H1 (cell line): ENCODE results near the gene STAT4. TPM values are rescaled to one million over a fixed set of nuclear protein-coding genes. Genes with fewer than 3 reads are reported as not detected.

Experiments used
- CTCF ChIA-PET: fragments of 300-600 bp; sonication (Branson Sonifier 250); formaldehyde crosslinking; loops from one replicate; lab custom pipeline; 2021; ENCODE audit not compliant: partially characterized antibody; lab: Charles Lee
- POLR2A ChIA-PET: fragments of 300-600 bp; sonication (Branson Sonifier 250); formaldehyde crosslinking; loops from one replicate; lab custom pipeline; 2021; ENCODE audit warnings: inconsistent platforms; ENCODE audit not compliant: partially characterized antibody; lab: Charles Lee
- DNase-seq, 2 experiments: peaks; one replicate each; pipeline versions ENCODE4 v3.0.0 to v3.0.0-alpha.2; 2010 to 2022; ENCODE audit warnings: low spot score in 2 of 2, low read depth in 1 of 2, mixed read lengths in 1 of 2
- FAIRE-seq: peaks from 2 replicates; lab custom pipeline; 2011; peaks lifted over from hg19 to GRCh38; lab: Jason Lieb, UNC
- H2AFZ ChIP-seq: 2 replicates; pipeline ENCODE4 v1.8.1; 2012; ENCODE audit warnings: low read length, inconsistent platforms
- H2AK5ac ChIP-seq: 2 replicates; pipeline ENCODE4 v1.6.1; 2013; ENCODE audit warnings: low read depth, low read length
- H2BK120ac ChIP-seq: replicated peaks from 2 replicates; pipeline ENCODE3; 2013; ENCODE audit warnings: low read depth, low read length, inconsistent platforms
- H2BK12ac ChIP-seq: 2 replicates; pipeline ENCODE4 v1.6.1; 2013; ENCODE audit warnings: low read depth, low read length
- H2BK15ac ChIP-seq: 2 replicates; pipeline ENCODE4 v1.6.1; 2013; ENCODE audit warnings: low read length
- H2BK20ac ChIP-seq: 2 replicates; pipeline ENCODE4 v1.6.1; 2013; ENCODE audit warnings: low read length
- H2BK5ac ChIP-seq: 2 replicates; pipeline ENCODE4 v1.6.1; 2013; ENCODE audit warnings: low read depth, low read length
- H3K14ac ChIP-seq: 2 replicates; pipeline ENCODE4 v1.6.1; 2013; ENCODE audit warnings: inconsistent platforms; ENCODE audit not compliant: insufficient read length
- H3K18ac ChIP-seq: 2 replicates; pipeline ENCODE4 v1.6.1; 2013; ENCODE audit warnings: low read length; ENCODE audit errors: extremely low read depth
- H3K23ac ChIP-seq: 2 replicates; pipeline ENCODE4 v1.6.1; 2013; ENCODE audit warnings: inconsistent platforms; ENCODE audit not compliant: insufficient read length
- H3K23me2 ChIP-seq: 2 replicates; pipeline ENCODE4 v1.6.1; 2013; ENCODE audit warnings: low read depth, low read length
- H3K27ac ChIP-seq: 2 replicates; pipeline ENCODE4 v1.6.1; 2011; ENCODE audit warnings: low read depth, low read length, inconsistent platforms
- H3K27me3 ChIP-seq, 4 experiments: replicated peaks in 1 of 4; 1 replicate in 1 of 4; 2 replicates in 3 of 4; pipeline versions ENCODE4 v1.6.1 to v1.8.1; 2011 to 2013; ENCODE audit warnings: low read length in 3 of 4, mild to moderate bottlenecking in 3 of 4, inconsistent platforms in 2 of 4, mixed read lengths in 2 of 4, moderate library complexity in 1 of 4; ENCODE audit not compliant: control insufficient read depth in 3 of 4, insufficient read depth in 3 of 4; ENCODE audit errors: extremely low read depth in 1 of 4
- H3K36me3 ChIP-seq, 4 experiments: 2 replicates each; pipeline versions ENCODE4 v1.6.1 to v1.8.1; 2011 to 2013; ENCODE audit warnings: mild to moderate bottlenecking in 4 of 4, low read length in 3 of 4, moderate library complexity in 2 of 4, control low read depth in 1 of 4, inconsistent platforms in 1 of 4; ENCODE audit not compliant: insufficient read depth in 4 of 4, control insufficient read depth in 2 of 4
- H3K4ac ChIP-seq: replicated peaks from 2 replicates; pipeline ENCODE3; 2013; ENCODE audit warnings: low read length, low read depth, mixed read lengths, inconsistent platforms; ENCODE audit not compliant: insufficient read length
- H3K4me1 ChIP-seq, 4 experiments: replicated peaks in 1 of 4; 1 replicate in 1 of 4; 2 replicates in 3 of 4; pipeline versions ENCODE4 v1.6.1 to v1.8.1; 2011 to 2013; ENCODE audit warnings: low read length in 3 of 4, inconsistent platforms in 2 of 4, mixed read lengths in 1 of 4; ENCODE audit not compliant: insufficient read depth in 4 of 4, control insufficient read depth in 3 of 4
- H3K4me2 ChIP-seq, 2 experiments: 2 replicates each; pipeline versions ENCODE4 v1.6.1 to v1.8.1; 2011 to 2013; ENCODE audit warnings: low read depth in 2 of 2, low read length in 2 of 2, control low read depth in 1 of 2, inconsistent platforms in 1 of 2, mild to moderate bottlenecking in 1 of 2; ENCODE audit not compliant: insufficient read depth in 1 of 2
- H3K4me3 ChIP-seq, 4 experiments: fragments of 200-600, 300-600 bp in 1 of 4; sonication (generic), shearing (Covaris generic), sonication (Bioruptor Twin) in 1 of 4; 2 replicates each; pipeline versions ENCODE4 v1.5.1 to v1.8.1; 2011 to 2016; ENCODE audit warnings: low read length in 4 of 4, low read depth in 3 of 4, control low read depth in 2 of 4, inconsistent platforms in 2 of 4, mild to moderate bottlenecking in 2 of 4, mixed read lengths in 1 of 4, moderate library complexity in 1 of 4; ENCODE audit not compliant: insufficient read depth in 2 of 4; ENCODE audit errors: extremely low read depth in 1 of 4
- H3K56ac ChIP-seq: replicated peaks from 2 replicates; pipeline ENCODE3; 2013; ENCODE audit warnings: low read depth, mild to moderate bottlenecking, mixed read lengths, low read length, inconsistent platforms; ENCODE audit not compliant: insufficient read length
- H3K79me1 ChIP-seq: 2 replicates; pipeline ENCODE4 v1.6.1; 2013; ENCODE audit warnings: low read depth, low read length, control low read depth
- H3K79me2 ChIP-seq, 2 experiments: 2 replicates each; pipeline versions ENCODE4 v1.6.1 to v1.8.1; 2012 to 2013; ENCODE audit warnings: low read length in 2 of 2, mild to moderate bottlenecking in 2 of 2, inconsistent platforms in 1 of 2; ENCODE audit not compliant: insufficient read depth in 2 of 2, control insufficient read depth in 1 of 2
- H3K9ac ChIP-seq, 4 experiments: replicated peaks in 1 of 4; 1 replicate in 1 of 4; 2 replicates in 3 of 4; pipeline versions ENCODE4 v1.6.1 to v1.8.1; 2011 to 2013; ENCODE audit warnings: low read depth in 3 of 4, low read length in 3 of 4, control low read depth in 2 of 4, mild to moderate bottlenecking in 2 of 4, moderate library complexity in 2 of 4, inconsistent platforms in 1 of 4; ENCODE audit errors: extremely low read depth in 1 of 4
- H3K9me3 ChIP-seq, 2 experiments: 2 replicates each; pipeline versions ENCODE4 v1.6.1 to v1.8.1; 2012 to 2013; ENCODE audit warnings: mild to moderate bottlenecking in 2 of 2, moderate library complexity in 2 of 2, control low read depth in 1 of 2, inconsistent platforms in 1 of 2, low read depth in 1 of 2, low read length in 1 of 2, mixed read lengths in 1 of 2; ENCODE audit not compliant: insufficient read depth in 2 of 2
- H4K20me1 ChIP-seq, 2 experiments: replicated peaks in 1 of 2; 2 replicates each; pipeline versions ENCODE3 to v1.8.1; 2011 to 2013; ENCODE audit warnings: inconsistent platforms in 2 of 2, low read length in 2 of 2, mild to moderate bottlenecking in 1 of 2; ENCODE audit not compliant: insufficient read depth in 2 of 2, control insufficient read depth in 1 of 2
- H4K5ac ChIP-seq: 2 replicates; pipeline ENCODE4 v1.6.1; 2013; ENCODE audit warnings: low read length, low read depth, mixed read lengths, inconsistent platforms; ENCODE audit not compliant: insufficient read length
- H4K8ac ChIP-seq: 2 replicates; pipeline ENCODE4 v1.8.0; 2013; ENCODE audit warnings: mild to moderate bottlenecking, moderate library complexity, low read length, inconsistent platforms; ENCODE audit not compliant: insufficient read depth; ENCODE audit errors: extremely low read depth
- H4K91ac ChIP-seq: replicated peaks from 2 replicates; pipeline ENCODE3; 2013; ENCODE audit warnings: low read length, mixed read lengths, inconsistent platforms; ENCODE audit not compliant: insufficient read length
- CBX8 ChIP-seq: fragments of 300-800, 300-1000 bp; sonication (generic); IDR thresholded peaks from 2 replicates; pipeline ENCODE4 v1.7.1; 2016; ENCODE audit warnings: low read depth, low read length, borderline replicate concordance
- EZH2 ChIP-seq: fragments of 200-600 bp; sonication (generic); IDR thresholded peaks from 2 replicates; pipeline ENCODE4 v1.7.1; 2012; ENCODE audit warnings: low read depth, mild to moderate bottlenecking, moderate library complexity, low read length, inconsistent platforms; ENCODE audit not compliant: severe bottlenecking
- POLR2A ChIP-seq, 2 experiments: IDR thresholded peaks; 1 replicate in 1 of 2; 2 replicates in 1 of 2; pipeline ENCODE4 v1.6.1; 2011; ENCODE audit warnings: low read depth in 2 of 2, low read length in 2 of 2, mild to moderate bottlenecking in 2 of 2; ENCODE audit errors: control extremely low read depth in 1 of 2
- SP4 ChIP-seq: IDR thresholded peaks from 2 replicates; pipeline ENCODE4 v1.6.1; 2012; ENCODE audit warnings: low read length, inconsistent platforms
- ZNF274 ChIP-seq: IDR thresholded peaks from 2 replicates; pipeline ENCODE4 v1.7.0; 2012; ENCODE audit warnings: low read length, borderline replicate concordance; ENCODE audit errors: extremely low read depth
- WGBS, 2 experiments: shearing (Covaris generic) in 1 of 2; methylation state at CpG; one replicate each; pipeline versions ENCODE4 v1.1.6 to v1.1.7; 2013 to 2015; ENCODE audit warnings: low lambda C conversion rate in 2 of 2, mixed read lengths in 2 of 2, inconsistent platforms in 1 of 2, low coverage in 1 of 2, missing lambda C conversion rate in 1 of 2; ENCODE audit not compliant: insufficient replicate concordance in 2 of 2, insufficient coverage in 1 of 2, insufficient read length in 1 of 2; ENCODE audit errors: extremely low coverage in 1 of 2, missing lambda C conversion rate in 1 of 2; 5-methylcytosine and 5-hydroxymethylcytosine counted together
- polyA plus RNA-seq, 7 experiments: library from polyadenylated mRNA; depleted of rRNA in 3 of 7; stranded (reverse) in 5 of 7; unstranded in 2 of 7; fragments of >200 nt in 5 of 7; fragments of 200-250 nt in 2 of 7; gene quantifications; 1 replicate in 5 of 7; 2 replicates in 1 of 7; 4 replicates in 1 of 7; pipeline versions ENCODE4 v1.2.1 to v1.2.3, GENCODE V29; 2011 to 2013; ENCODE audit warnings: missing spikeins in 2 of 7, mixed read lengths in 2 of 7
- total RNA-seq: library from RNA; stranded (reverse); fragmentation: NEBNext Ultra II Directional; extraction: Animal tissue kit (Norgen Biotek cat#: 25700); gene quantifications from 2 replicates; pipeline ENCODE4 v1.2.1, GENCODE V29; 2021

The STAT4 gene
- total and polyA plus RNA-seq, 2 of the 8 experiments (the other 6 are each of a cell fraction or from before 2014, with no cell fraction given), result 0.36 to 0.63 TPM

DNA sequence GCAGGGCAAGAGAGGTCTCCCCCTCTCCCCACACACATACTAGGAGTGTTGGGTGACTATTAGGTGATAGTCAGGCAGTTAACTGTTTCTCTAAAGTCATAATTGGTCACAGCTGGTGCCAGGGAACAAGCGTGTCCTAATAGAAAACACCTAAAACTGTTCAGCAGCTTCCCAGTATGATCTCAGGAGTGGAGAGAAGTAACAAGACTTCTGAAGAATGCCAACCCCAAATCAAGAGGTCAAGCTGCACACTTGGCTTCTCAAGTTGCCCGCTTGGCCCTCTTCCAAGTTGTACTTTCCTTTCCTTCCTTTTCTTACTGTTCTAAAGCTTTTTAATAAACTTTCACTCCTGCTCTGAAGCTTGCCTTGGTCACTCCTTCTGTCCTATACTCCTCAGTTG, 114.4 kb downstream of the STAT4 start:
- no peak overlapping the region for H2BK15ac ChIP-seq
- DNase-seq, result no peak
- no peak overlapping the region for H4K8ac ChIP-seq
- no peaks in the 10 kb centered on the region for H4K20me1 ChIP-seq
- no peak overlapping the region for H3K4me2 ChIP-seq
- H2BK12ac ChIP-seq, result no peak overlapping the region
- ChIA-PET POLR2A (no interaction called here), CTCF (interaction anchor here (1.0 to 3.0 kb wide), 3 partner anchors 15 to 256 kb away, joined by 3 to 17 read pairs (median 4); no protein-coding TSS in a partner anchor)
- H3K4me3 ChIP-seq, result no peak overlapping the region
- H2BK20ac ChIP-seq, result no peak overlapping the region
- no peak overlapping the region for H3K9ac ChIP-seq
- H2BK5ac ChIP-seq, result no peak overlapping the region
- H3K14ac ChIP-seq, result no peak overlapping the region
- WGBS, 2 experiments, result 84% methylated on average over 2 of the region's 2 CpGs; no CpG with 5 or more reads in 1 of the 2 experiments
- H3K9me3 ChIP-seq, result no peaks in the 10 kb centered on the region
- H3K27ac ChIP-seq, result no peak overlapping the region
- H3K27me3 ChIP-seq, result no peaks in the 10 kb centered on the region
- H3K4ac ChIP-seq, result no peak overlapping the region
- no peak overlapping the region for H2AFZ ChIP-seq
- no peak overlapping the region for H4K5ac ChIP-seq
- H4K91ac ChIP-seq, result no peak overlapping the region
- H3K23me2 ChIP-seq, result no peaks in the 10 kb centered on the region
- no peak overlapping the region for H2BK120ac ChIP-seq
- no peak overlapping the region for H3K18ac ChIP-seq
- no peak overlapping the region for H3K56ac ChIP-seq
- H3K23ac ChIP-seq, result no peak overlapping the region
- H2AK5ac ChIP-seq, result no peak overlapping the region
- no peaks in the 10 kb centered on the region for H3K36me3 ChIP-seq
- H3K79me1 ChIP-seq, result no peaks in the 10 kb centered on the region
- FAIRE-seq, result no peak
- H3K4me1 ChIP-seq, result no peaks in the 10 kb centered on the region
- H3K79me2 ChIP-seq, result no peaks in the 10 kb centered on the region
- TF ChIP-seq CBX8 (no peak), SP4 (no peak), ZNF274 (no peak), EZH2 (no peak), POLR2A (IDR thresholded peaks at IDR 0.05; ENCODE audit: control extremely low read depth in 1 of 2, low read depth in 2 of 2, low read length in 2 of 2) (no peak)
